Suprapubic skin (tissue), 4 donors: ENCODE measurements around the gene LARP4B. TPM values are rescaled to one million over a fixed set of nuclear protein-coding genes. Genes with fewer than 3 reads are reported as not detected.

ENCODE experiments used
- DNase-seq, 2 donors: peaks; one replicate each; pipeline ENCODE4 v3.0.0-alpha.2; 2019; ENCODE audit warnings: low spot score in 2 of 2
- H3K27ac ChIP-seq: fragments of 200-600 bp; sonication (generic); one replicate; pipeline ENCODE4 v1.5.1; 2019
- H3K27me3 ChIP-seq: fragments of 200-600 bp; sonication (generic); one replicate; pipeline ENCODE4 v1.5.1; 2019
- H3K36me3 ChIP-seq: fragments of 200-600 bp; sonication (generic); one replicate; pipeline ENCODE4 v1.5.1; 2019
- H3K4me1 ChIP-seq: fragments of 200-600 bp; sonication (generic); one replicate; pipeline ENCODE4 v1.5.1; 2019
- H3K4me3 ChIP-seq: fragments of 200-600 bp; sonication (generic); one replicate; pipeline ENCODE4 v1.5.1; 2019; ENCODE audit warnings: mild to moderate bottlenecking
- H3K9me3 ChIP-seq: fragments of 200-600 bp; sonication (generic); one replicate; pipeline ENCODE4 v1.5.1; 2019
- CTCF ChIP-seq, 2 donors: fragments of 200-600 bp in 1 of 2; fragments of 450-650 bp in 1 of 2; sonication (generic) in 1 of 2; IDR thresholded peaks; one replicate each; pipeline ENCODE4 v1.5.1; 2016 to 2019; ENCODE audit warnings: antibody characterized with exemption in 2 of 2, mild to moderate bottlenecking in 1 of 2, moderate library complexity in 1 of 2
- EP300 ChIP-seq: sonication (generic); formaldehyde crosslinking; IDR thresholded peaks from one replicate; pipeline ENCODE4 v1.6.1; 2017; ENCODE audit warnings: antibody characterized with exemption
- POLR2A ChIP-seq, 2 donors: fragments of 450-650 bp; IDR thresholded peaks; one replicate each; pipeline ENCODE4 v1.6.1; 2017; ENCODE audit warnings: antibody characterized with exemption in 2 of 2, mild to moderate bottlenecking in 2 of 2, moderate library complexity in 2 of 2
- POLR2AphosphoS5 ChIP-seq, 3 donors: sonication (generic); formaldehyde crosslinking; IDR thresholded peaks; one replicate each; pipeline ENCODE4 v1.6.1; 2017; ENCODE audit warnings: antibody characterized with exemption in 3 of 3
- WGBS: methylation state at CpG from one replicate; pipeline ENCODE4 v1.1.5; 2018; 5-methylcytosine and 5-hydroxymethylcytosine counted together
- total RNA-seq, 4 donors: library from RNA; depleted of rRNA; stranded (reverse); fragments of >200 nt; gene quantifications; one replicate each; pipeline ENCODE4 v1.1.0, GENCODE V29; 2016

Gene LARP4B
- total RNA-seq, 4 donors from 2014 or later, result 53.5 to 100 (median 69.7) TPM

- Histone ChIP-seq H3K4me3 (no peak overlapping the region), H3K36me3 (peaks cover 55% of the 10 kb centered on the region), H3K27ac (no peak overlapping the region), H3K9me3 (no peaks in the 10 kb centered on the region), H3K27me3 (no peaks in the 10 kb centered on the region), H3K4me1 (peaks cover 4% of the 10 kb centered on the region)
- 93% methylated on average over 5 of the region's 5 CpGs for WGBS
- no peak for TF ChIP-seq CTCF (IDR thresholded peaks at IDR 0.05)
- no peak for TF ChIP-seq POLR2A (IDR thresholded peaks at IDR 0.05)
- no peak for TF ChIP-seq POLR2AphosphoS5 (IDR thresholded peaks at IDR 0.05)
- TF ChIP-seq EP300, result no peak
- DNase-seq, result no peak
These were observed 90.0 kb downstream of the LARP4B start for GRCh38 chr10:841535-841934.

- 95% methylated on average over 9 of the region's 9 CpGs for WGBS
- Histone ChIP-seq H3K27me3 (no peaks in the 10 kb centered on the region), H3K36me3 (peaks cover 66% of the 10 kb centered on the region), H3K4me3 (no peak overlapping the region), H3K4me1 (no peaks in the 10 kb centered on the region), H3K9me3 (no peaks in the 10 kb centered on the region), H3K27ac (no peak overlapping the region)
- DNase-seq, result no peak
- TF ChIP-seq POLR2AphosphoS5 (IDR thresholded peaks at IDR 0.05) (no peak), EP300 (no peak), CTCF (IDR thresholded peaks at IDR 0.05) (no peak)
These were observed 91.8 kb downstream of the LARP4B start for GRCh38 chr10:839550-840205.

GRCh38 chr10:836782-837181 is 94.7 kb downstream of the LARP4B start:
- 76% methylated on average over 7 of the region's 7 CpGs for WGBS
- Histone ChIP-seq H3K4me1 (no peaks in the 10 kb centered on the region), H3K27me3 (no peaks in the 10 kb centered on the region), H3K27ac (no peak overlapping the region), H3K4me3 (no peak overlapping the region), H3K9me3 (no peaks in the 10 kb centered on the region), H3K36me3 (peaks cover 49% of the 10 kb centered on the region)
- DNase-seq, result no peak
- TF ChIP-seq POLR2AphosphoS5 (IDR thresholded peaks at IDR 0.05) (no peak), EP300 (no peak), POLR2A (IDR thresholded peaks at IDR 0.05) (no peak), CTCF (IDR thresholded peaks at IDR 0.05) (no peak)

GRCh38 chr10:834493-834892 is 97.0 kb downstream of the LARP4B start:
- DNase-seq, result no peak
- Histone ChIP-seq H3K4me3 (no peak overlapping the region), H3K27me3 (no peaks in the 10 kb centered on the region), H3K27ac (no peak overlapping the region), H3K36me3 (peaks cover 45% of the 10 kb centered on the region), H3K4me1 (no peaks in the 10 kb centered on the region), H3K9me3 (no peaks in the 10 kb centered on the region)
- TF ChIP-seq EP300 (no peak), POLR2A (IDR thresholded peaks at IDR 0.05) (no peak), CTCF (IDR thresholded peaks at IDR 0.05) (no peak), POLR2AphosphoS5 (IDR thresholded peaks at IDR 0.05) (no peak)
- WGBS, result 97% methylated on average over 5 of the region's 5 CpGs

GRCh38 chr10:829241-829640 is 102.3 kb downstream of the LARP4B start:
- TF ChIP-seq EP300, result no peak
- TF ChIP-seq POLR2A (IDR thresholded peaks at IDR 0.05), result no peak
- TF ChIP-seq CTCF (IDR thresholded peaks at IDR 0.05), result no peak
- TF ChIP-seq POLR2AphosphoS5 (IDR thresholded peaks at IDR 0.05), result no peak
- Histone ChIP-seq H3K27me3 (no peaks in the 10 kb centered on the region), H3K4me3 (no peak overlapping the region), H3K4me1 (no peaks in the 10 kb centered on the region), H3K36me3 (peaks cover 70% of the 10 kb centered on the region), H3K27ac (no peak overlapping the region), H3K9me3 (no peaks in the 10 kb centered on the region)
- 97% methylated on average over 10 of the region's 10 CpGs for WGBS
- no peak for DNase-seq
